ENCODE measurements around the gene ZDHHC18.

The ZDHHC18 gene, protein sequence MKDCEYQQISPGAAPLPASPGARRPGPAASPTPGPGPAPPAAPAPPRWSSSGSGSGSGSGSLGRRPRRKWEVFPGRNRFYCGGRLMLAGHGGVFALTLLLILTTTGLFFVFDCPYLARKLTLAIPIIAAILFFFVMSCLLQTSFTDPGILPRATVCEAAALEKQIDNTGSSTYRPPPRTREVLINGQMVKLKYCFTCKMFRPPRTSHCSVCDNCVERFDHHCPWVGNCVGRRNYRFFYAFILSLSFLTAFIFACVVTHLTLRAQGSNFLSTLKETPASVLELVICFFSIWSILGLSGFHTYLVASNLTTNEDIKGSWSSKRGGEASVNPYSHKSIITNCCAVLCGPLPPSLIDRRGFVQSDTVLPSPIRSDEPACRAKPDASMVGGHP

DNA sequence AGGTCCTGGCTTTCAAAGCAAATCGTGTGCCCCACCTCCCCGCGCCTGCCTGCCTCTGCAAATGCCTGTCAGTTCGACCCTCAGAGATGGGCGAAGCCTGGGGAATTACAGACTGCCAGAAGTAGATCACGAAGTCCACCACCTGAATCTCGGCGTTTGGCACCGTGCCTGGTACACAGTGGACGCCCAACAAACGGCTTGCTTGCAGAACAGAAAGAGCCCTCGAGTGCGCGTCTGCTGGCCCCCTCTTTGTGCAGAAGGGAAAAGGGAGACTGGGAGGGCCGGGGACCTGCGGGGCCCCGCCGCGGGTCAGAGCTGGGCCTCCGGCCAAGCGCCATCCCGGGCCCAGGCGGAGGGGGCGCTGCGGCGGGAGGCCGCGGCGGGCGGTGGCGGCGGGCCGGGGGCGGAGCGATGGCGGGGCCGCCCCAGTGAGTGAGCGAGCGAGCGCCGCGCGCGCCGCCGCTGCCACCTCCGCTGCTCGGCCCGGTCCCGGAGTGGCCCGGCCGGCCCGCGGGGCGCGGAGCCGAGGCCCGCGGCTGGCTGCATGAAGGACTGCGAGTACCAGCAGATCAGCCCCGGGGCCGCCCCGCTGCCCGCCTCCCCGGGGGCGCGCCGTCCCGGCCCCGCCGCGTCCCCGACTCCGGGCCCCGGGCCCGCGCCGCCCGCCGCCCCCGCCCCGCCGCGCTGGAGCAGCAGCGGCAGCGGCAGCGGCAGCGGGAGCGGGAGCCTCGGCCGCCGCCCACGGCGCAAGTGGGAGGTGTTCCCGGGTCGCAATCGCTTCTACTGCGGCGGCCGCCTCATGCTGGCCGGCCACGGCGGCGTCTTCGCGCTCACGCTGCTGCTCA, at the start of gene ZDHHC18:
Gene ZDHHC18 (plus strand): TSS at position 428 of the 845 bp plus-strand sequence. CDS start 117 bp downstream, at position 545.
- DNase-seq (ENCODE audit: low read depth in 2 of 2) = peak; percentile 42 to 48

DNA sequence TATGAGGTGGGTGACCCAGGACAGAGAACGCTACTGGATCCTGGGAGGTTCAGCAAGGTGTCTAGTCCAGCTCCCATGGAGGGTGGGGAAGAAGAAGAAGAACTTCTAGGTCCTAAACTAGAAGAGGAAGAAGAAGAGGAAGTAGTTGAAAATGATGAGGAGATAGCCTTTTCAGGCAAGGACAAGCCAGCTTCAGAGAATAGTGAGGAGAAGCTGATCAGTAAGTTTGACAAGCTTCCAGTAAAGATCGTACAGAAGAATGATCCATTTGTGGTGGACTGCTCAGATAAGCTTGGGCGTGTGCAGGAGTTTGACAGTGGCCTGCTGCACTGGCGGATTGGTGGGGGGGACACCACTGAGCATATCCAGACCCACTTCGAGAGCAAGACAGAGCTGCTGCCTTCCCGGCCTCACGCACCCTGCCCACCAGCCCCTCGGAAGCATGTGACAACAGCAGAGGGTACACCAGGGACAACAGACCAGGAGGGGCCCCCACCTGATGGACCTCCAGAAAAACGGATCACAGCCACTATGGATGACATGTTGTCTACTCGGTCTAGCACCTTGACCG, 47.3 kb upstream of the ZDHHC18 start:
- no peak for DNase-seq (ENCODE audit: low read depth in 2 of 2)

DNA sequence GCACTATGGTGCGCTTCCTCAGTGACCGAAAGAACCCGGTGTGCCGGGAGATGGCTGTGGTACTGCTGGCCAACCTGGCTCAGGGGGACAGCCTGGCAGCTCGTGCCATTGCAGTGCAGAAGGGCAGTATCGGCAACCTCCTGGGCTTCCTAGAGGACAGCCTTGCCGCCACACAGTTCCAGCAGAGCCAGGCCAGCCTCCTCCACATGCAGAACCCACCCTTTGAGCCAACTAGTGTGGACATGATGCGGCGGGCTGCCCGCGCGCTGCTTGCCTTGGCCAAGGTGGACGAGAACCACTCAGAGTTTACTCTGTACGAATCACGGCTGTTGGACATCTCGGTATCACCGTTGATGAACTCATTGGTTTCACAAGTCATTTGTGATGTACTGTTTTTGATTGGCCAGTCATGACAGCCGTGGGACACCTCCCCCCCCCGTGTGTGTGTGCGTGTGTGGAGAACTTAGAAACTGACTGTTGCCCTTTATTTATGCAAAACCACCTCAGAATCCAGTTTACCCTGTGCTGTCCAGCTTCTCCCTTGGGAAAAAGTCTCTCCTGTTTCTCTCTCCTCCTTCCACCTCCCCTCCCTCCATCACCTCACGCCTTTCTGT, 46.0 kb upstream of the ZDHHC18 start:
- DNase-seq (ENCODE audit: low read depth in 2 of 2) = no peak

DNA sequence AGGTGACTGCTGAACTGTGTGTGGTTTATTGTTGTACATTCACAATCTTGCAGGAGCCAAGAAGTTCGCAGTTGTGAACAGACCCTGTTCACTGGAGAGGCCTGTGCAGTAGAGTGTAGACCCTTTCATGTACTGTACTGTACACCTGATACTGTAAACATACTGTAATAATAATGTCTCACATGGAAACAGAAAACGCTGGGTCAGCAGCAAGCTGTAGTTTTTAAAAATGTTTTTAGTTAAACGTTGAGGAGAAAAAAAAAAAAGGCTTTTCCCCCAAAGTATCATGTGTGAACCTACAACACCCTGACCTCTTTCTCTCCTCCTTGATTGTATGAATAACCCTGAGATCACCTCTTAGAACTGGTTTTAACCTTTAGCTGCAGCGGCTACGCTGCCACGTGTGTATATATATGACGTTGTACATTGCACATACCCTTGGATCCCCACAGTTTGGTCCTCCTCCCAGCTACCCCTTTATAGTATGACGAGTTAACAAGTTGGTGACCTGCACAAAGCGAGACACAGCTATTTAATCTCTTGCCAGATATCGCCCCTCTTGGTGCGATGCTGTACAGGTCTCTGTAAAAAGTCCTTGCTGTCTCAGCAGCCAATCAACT, 45.2 kb upstream of the ZDHHC18 start:
- DNase-seq (ENCODE audit: low read depth in 2 of 2) = no peak

DNA sequence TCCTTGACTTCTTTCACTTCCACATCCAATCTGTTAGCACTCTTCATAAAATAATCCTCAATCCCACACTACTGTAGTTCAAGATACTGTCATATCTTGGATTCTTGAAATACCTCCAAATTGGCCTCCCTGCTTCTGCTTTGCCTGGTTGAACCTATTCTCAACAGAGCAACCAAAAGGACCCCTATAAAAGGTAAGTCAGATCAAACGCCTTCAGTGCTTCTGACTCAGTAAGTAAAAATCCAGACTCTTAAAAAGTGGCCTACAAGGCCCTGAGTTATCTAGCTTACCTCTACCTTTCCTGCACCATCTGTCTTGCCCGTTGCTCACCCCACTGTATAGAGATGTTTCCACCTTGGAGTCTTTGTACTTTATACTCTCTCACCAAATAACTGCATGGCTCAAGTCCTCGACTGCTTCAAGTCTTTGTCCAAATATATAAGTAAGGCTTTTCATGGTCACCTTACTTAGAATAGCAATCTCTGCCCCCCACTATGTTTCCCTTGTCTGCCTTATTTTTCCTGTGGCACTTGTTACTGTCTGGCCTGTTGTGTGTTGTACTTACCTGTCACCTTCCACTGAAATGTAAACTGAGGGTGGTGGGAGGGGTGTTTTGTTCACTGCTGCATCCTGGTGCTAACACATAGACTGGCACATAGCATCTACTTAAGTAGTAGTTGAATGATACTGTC, 43.8 kb upstream of the ZDHHC18 start:
- no peak for DNase-seq (ENCODE audit: low read depth in 2 of 2)

DNA sequence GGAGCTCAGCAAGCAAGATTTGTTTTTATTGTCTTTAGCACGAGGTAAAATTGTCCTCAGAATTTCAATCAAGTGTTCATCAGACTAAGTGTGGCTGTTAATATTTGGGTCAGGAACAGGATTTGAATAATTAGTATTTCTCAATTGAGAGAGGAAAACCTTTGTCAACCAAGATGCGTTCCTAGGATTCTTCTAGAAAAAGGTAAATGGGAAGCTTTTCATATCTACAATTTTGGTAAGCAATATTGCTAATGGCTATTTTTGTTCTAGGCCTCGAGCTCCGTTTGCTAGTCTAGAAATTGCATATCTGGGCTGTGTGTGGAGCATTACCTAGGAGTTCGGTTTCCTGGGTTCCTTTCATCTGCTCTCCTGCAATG, 42.9 kb upstream of the ZDHHC18 start:
- DNase-seq (ENCODE audit: low read depth in 2 of 2) = no peak

DNA sequence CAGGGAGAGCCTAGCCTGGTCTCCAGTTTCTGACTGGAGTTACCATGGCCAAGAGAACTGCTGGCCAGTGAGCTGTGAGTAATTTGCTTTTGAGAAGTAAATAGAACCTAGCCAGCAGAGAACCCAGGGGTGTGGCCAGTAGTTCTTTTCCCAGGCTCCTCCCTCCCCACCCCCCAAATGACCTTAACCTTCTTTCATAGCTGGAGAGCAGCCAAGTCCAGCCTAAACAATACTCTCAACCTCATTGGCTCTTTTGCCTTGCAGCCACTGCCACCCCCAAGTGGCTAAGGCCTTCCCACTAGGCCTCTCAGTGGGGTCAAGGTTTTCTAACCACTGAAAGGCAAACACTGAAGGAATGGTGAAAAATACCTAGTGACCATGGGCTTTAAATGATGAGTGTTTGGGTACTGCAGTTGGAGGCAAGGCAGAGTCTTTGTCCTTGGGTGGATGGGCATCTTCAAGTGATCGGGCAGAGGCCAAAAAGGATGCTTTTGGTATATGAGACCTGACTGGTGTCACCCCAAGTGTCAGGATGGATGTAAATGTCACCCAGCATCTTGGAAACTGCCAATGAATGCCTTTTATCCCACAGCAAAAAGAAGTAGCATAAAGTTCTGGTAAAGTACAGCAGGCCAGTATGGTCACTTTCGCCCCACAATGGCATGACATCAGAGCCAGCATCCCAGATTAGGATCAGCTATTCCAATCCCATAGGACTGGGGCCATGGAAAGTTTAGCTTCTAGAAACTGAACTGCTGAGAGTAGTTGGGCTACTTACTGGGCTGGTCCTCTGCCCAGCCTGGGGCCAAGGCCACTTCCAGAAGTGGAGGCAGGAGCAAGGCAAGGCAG, 42.2 kb upstream of the ZDHHC18 start:
- DNase-seq (ENCODE audit: low read depth in 2 of 2) = no peak

DNA sequence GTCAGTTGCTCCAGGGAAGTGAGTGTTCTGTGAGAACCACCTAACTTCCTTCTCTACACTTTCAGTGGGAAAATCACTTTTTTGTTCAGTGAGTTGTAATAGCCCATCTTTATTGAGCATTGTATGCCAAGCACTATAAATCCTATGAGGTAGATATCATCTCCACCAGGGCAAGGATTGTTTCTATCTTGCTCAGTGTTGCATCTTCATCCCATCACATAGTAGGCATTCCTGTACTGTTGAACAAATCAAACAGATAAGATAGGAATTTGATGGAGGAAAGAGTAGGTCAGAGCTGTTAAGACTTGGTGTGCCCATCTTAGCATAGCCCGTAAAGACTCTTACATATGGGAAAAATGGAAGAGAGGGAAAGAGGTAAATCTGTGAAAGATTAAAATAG, 41.6 kb upstream of the ZDHHC18 start:
- DNase-seq (ENCODE audit: low read depth in 2 of 2) = no peak

DNA sequence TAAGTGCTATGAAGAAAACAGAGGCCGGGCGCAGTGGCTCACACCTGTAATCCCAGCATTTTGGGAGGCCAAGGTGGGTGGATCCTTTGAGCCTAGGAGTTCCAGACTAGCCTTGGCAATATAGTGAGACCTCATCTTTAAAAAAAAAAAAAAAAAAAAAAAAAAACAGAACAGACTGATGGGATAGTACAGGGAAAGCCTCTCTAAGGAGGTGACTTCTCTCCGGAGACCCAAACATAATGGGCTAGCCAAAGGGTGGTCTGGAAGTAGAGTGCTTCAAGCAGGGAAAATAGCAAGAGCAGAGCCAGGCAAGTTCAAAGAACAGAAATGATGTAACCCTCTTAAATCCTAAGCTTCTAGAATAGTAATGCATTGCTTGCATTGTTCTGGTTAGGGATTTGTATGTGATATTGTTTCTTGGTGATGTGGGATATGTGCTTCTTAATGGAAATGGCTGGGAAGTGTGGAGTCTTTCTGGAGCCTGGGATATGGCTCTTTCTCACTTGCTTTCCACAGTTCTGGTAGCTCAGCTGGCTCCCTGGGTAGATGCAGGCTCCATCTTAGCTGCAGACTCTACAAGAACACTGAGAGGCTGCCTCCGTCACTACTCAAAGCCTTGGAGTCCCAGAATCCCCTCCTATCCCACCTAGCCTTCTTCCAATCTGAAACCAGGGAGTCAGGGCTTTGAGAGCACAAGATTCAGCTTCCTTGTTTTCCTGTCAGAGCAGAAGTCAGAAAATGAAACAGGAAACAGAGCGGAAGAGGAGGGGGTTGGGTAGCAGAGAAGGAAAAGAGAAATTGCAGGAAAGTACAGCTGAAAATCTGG, 40.7 kb upstream of the ZDHHC18 start:
- DNase-seq (ENCODE audit: low read depth in 2 of 2) = no peak

DNA sequence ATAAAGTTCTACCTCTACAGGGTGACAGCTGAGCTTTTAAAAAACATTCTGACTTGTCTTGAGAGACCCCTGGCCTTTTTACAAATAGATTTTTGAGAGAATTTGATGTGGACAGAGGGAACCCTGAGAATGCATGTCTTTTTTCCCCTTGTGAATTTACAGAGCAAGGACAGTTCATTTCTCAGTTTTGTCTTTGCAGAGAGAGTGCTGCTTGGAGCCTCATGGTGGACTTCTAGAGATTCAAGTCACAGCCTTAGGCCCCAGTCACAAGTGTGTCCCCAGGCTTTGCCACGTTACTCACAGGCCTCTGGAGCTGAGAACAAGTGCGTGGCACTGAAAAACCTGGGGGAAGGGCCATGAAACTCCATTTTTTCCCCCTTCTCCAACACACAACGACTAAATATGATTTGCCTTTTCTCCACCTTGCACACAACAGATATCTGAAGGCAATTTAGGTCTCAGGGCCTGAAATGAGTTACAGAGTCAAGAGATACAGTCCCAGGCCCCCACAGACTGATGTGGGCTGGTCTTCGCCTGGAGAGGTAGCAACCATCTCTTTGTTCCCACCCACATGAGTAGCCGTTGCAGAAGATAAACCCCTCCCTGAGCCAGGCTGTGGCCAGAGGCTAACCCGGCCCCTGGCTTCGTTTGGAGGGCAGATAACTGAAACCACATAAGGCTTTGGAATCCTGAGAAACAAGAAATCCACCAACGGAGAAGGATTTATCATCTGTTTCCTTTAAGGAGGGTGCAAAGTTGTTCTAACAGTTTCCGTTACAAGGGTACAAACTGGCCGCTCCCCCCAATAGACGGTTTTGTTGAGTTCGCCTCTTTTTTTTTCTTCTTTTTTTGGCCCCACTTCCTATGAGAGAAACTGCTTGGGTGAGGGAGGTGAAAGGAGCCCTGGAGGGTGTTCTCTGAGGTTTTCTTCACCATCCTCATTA, 39.8 kb upstream of the ZDHHC18 start:
- no peak for DNase-seq (ENCODE audit: low read depth in 2 of 2)

DNA sequence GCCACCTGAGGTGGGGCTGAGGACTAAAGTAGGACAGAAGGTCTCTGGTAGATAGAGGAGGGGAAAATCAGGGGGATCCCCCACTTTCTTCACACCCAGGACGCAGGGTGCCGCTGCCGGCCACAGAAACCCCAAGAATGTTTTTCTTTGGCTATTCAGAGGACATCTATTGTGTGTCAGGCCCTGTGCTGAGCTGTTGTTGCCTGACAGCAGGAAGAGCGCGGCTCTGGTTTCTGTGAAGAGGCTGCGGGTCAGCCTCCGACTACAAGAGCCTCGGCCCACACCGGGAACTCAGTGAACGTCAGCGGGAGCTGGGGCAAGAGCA, 39.1 kb upstream of the ZDHHC18 start:
- DNase-seq (ENCODE audit: low read depth in 2 of 2) = peak; percentile 34 to 61

DNA sequence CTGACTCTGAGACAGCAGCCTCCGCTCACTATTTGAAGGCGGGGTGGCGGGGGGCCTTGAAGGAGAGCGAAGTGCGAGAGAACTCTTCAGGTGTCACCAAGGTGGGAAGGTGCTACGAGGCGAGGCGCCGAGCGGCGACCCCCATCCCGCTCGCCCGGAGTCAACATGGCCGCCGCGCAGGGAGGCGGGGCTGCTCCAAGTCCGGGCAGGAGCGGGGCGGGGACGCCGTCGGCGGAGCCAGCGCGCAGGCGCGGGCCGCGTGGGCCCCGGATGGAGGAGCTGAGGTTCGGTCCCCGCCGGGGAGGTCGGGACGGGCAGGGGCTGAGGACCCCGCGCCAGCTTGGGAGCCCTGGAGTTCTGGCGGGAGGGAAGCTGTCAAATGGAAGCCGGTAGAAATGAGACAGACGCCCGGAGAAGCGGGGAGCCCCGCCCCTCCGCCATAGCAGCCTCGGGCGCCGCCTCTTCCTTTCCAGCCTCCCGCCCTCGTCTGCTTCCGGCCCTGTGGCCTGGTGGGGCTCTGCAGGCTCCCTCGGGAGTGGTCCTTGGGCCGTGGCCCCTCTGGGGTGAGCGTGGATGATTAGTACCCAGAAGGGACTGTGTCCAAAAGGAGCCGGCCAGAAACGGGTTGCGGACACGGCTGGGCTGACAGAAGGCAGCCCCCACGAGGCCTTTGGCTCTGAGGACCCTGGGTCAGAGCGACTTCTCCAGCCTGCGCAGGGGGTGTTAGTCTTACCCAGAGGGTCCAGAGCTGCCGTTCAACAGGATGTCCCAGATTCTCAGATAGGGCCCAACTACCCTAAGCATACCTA, 38.6 kb upstream of the ZDHHC18 start, which contains the start of gene PIGV:
Gene PIGV (plus strand): TSS at position 245 of the 809 bp plus-strand sequence. CDS start 2,866 bp downstream, outside the sequence.
- peak; percentile 81 to 83 for DNase-seq (ENCODE audit: low read depth in 2 of 2)

DNA sequence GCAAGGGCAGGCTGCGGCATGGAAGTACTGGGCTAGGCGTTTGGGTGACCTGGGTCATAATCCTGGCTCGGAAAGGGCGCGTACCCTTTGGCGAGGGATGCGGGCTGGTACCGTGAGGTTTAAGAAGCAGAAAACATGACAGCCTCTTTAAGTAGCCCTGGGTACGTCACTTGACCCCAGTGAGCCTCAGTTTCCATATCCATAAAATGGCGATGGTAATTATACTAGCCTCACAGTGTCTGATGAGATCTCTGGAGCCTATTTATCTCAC, 38.0 kb upstream of the ZDHHC18 start:
- no peak for DNase-seq (ENCODE audit: low read depth in 2 of 2)

DNA sequence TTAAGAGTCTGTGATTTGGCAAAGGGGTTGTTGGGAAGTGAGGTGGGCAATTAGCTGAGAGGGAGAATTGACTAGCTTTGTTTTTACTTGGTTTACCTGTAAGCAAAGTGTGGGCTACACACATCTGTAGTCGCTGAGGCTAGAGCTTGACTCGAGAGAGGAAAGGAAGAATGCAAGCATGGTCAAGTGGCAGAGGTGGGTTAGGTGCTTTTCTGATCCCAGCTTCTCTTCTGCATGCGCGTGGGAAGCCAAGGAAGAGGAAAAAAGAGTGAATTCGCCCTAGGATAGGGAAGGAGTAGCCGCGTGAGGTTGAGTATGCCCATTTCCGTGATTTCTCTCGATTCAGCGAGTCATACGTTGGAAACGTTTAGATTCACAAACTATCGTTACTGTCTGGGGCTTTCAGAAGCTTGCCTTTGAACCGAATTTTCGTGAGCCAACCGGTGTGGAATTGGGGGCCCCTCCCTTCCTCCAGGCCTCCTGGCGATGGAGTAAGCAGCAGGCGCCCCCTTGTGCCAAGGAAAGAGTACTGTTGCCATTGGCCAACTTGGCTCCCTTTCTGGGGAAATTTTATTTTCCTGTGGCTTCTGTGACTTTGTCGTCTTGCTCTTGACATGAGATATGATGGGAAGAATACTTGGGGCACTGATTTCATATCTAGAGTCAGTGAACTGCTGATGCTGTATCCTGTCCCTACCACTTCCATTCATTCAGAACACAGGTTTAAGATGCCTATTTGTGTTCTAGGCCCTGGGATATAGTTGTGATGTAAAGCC, 37.5 kb upstream of the ZDHHC18 start:
- DNase-seq (ENCODE audit: low read depth in 2 of 2) = peak; percentile 64 to 81

DNA sequence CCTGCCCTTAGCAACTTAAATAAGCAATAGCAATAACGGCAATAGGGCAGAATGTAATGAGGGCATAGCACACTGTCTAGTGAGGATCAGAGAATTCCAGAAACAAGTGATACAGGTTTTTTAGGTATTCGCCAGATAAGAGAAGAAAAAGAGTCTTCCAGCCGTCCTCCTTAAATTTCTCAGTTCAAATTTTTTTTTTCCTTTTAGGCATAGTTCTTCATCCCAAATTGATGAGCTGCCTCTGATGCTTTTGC, 36.9 kb upstream of the ZDHHC18 start:
- no peak for DNase-seq (ENCODE audit: low read depth in 2 of 2)

DNA sequence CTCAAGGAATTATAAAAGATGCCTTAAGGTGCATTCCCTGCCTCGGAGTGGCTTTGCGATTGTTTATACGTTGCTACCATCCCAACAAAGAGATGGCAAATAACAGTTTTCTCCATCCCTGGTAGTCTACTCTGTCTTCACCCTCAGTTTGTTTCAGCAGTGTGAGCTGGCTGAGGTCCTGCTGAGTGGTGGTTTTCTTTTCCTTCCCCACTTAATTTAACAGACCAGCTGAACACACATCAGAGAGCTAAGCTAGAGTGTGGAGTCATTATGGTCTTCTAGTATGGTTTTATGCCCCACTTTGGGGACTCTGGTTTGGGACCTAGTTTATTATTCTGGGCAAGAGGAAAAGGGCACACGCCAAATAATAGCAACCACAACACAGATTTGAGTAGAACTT, 36.6 kb upstream of the ZDHHC18 start:
- DNase-seq (ENCODE audit: low read depth in 2 of 2) = no peak

DNA sequence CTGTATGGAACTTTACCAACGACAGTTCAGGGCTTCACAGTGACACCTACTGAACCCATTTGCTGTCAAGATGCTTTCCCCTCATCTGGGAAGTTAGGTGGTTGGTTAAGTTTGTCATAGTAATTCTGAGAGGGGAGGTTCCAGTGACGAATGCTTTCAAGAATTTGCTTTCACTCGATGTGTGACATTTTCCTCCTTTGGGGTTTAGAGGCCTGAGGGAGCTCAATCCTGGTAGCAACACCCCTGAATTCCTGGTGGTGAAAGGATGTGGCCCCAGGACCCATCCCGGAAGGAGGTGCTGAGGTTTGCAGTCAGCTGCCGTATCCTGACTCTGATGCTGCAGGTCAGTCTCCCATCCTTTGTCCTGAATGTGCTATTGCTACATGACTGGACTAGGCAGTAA, 35.9 kb upstream of the ZDHHC18 start:
- DNase-seq (ENCODE audit: low read depth in 2 of 2) = no peak
